Measurements from ENCODE around the gene ATP9A. TPM values are rescaled to one million over a fixed set of nuclear protein-coding genes. Genes with fewer than 3 reads are reported as not detected.

ATP9A gene
- polyA plus RNA-seq, 1 donor from 2014 or later = 56.1 TPM

GRCh38 chr20:51712501-51713212 is 55.5 kb downstream of the ATP9A start:
- Histone ChIP-seq H3K27ac (ENCODE audit: low read length) (no peak overlapping the region), H3K9ac (ENCODE audit: low read length) (no peak overlapping the region), H3K27me3 (ENCODE audit: insufficient read depth, low read depth, low read length) (no peaks in the 10 kb centered on the region), H3K36me3 (ENCODE audit: insufficient read depth, low read length) (no peaks in the 10 kb centered on the region), H3K9me3 (ENCODE audit: low read length) (no peaks in the 10 kb centered on the region), H3K9me2 (ENCODE audit: insufficient read depth, low read length) (no peaks in the 10 kb centered on the region), H3K4me2 (ENCODE audit: low read length) (no peak overlapping the region), H3K4me3 (ENCODE audit: low read length) (no peak overlapping the region), H3F3A (ENCODE audit: insufficient read depth, low read length, poor library complexity, severe bottlenecking) (no peaks in the 10 kb centered on the region), H3K79me2 (replicated peaks; ENCODE audit: insufficient read depth, low read length) (peaks cover 3% of the 10 kb centered on the region), H2AFZ (ENCODE audit: low read depth, low read length) (no peak overlapping the region), H4K20me1 (ENCODE audit: insufficient read depth) (no peaks in the 10 kb centered on the region)
- TF ChIP-seq REST (IDR thresholded peaks at IDR 0.05; ENCODE audit: borderline replicate concordance) (no peak), EZH2 (IDR thresholded peaks at IDR 0.05; ENCODE audit: borderline replicate concordance, insufficient read depth, low read length, poor library complexity, severe bottlenecking) (no peak), RAD21 (conservative IDR thresholded peaks at IDR 0.05) (no peak), CTCF (IDR thresholded peaks at IDR 0.05; ENCODE audit: poor library complexity, severe bottlenecking) (no peak), EP300 (conservative IDR thresholded peaks at IDR 0.05; ENCODE audit: poor library complexity, severe bottlenecking) (no peak), SMC3 (conservative IDR thresholded peaks at IDR 0.05; ENCODE audit: poor library complexity) (no peak), POLR2AphosphoS5 (IDR thresholded peaks at IDR 0.05) (no peak), TAF1 (IDR thresholded peaks at IDR 0.05; ENCODE audit: low read depth) (no peak), MXI1 (conservative IDR thresholded peaks at IDR 0.05; ENCODE audit: poor library complexity, severe bottlenecking) (no peak)

- Histone ChIP-seq H3K9ac (ENCODE audit: low read length) (no peak overlapping the region), H3K4me3 (ENCODE audit: low read length) (no peak overlapping the region), H3K27ac (ENCODE audit: low read length) (no peak overlapping the region), H3K9me3 (ENCODE audit: low read length) (no peaks in the 10 kb centered on the region), H3K36me3 (ENCODE audit: insufficient read depth, low read length) (no peaks in the 10 kb centered on the region), H3K27me3 (ENCODE audit: insufficient read depth, low read depth, low read length) (no peaks in the 10 kb centered on the region), H3K79me2 (replicated peaks; ENCODE audit: insufficient read depth, low read length) (peaks cover 3% of the 10 kb centered on the region), H2AFZ (ENCODE audit: low read depth, low read length) (no peak overlapping the region), H3F3A (ENCODE audit: insufficient read depth, low read length, poor library complexity, severe bottlenecking) (no peaks in the 10 kb centered on the region), H3K9me2 (ENCODE audit: insufficient read depth, low read length) (no peaks in the 10 kb centered on the region), H3K4me2 (ENCODE audit: low read length) (no peak overlapping the region), H4K20me1 (ENCODE audit: insufficient read depth) (no peaks in the 10 kb centered on the region)
- TF ChIP-seq EP300 (conservative IDR thresholded peaks at IDR 0.05; ENCODE audit: poor library complexity, severe bottlenecking) (no peak), POLR2AphosphoS5 (IDR thresholded peaks at IDR 0.05) (no peak)
Measured at GRCh38 chr20:51711426-51711825, 56.8 kb downstream of the ATP9A start.

All from neural cell (in vitro differentiated cells).